Ovary (tissue), 9 donors: Measurements from ENCODE around the gene ATG9B. TPM values are rescaled to one million over a fixed set of nuclear protein-coding genes. Genes with fewer than 3 reads are reported as not detected.

Source experiments
- DNase-seq, 5 donors: peaks; one replicate each; pipeline ENCODE4 v3.0.0-alpha.2; 2019 to 2020
- H3K27ac ChIP-seq, 2 donors: fragments of 200-600 bp; one replicate each; pipeline versions ENCODE4 v1.5.1 to v1.8.0; 2019 to 2022
- H3K27me3 ChIP-seq: fragments of 200-600 bp; one replicate; pipeline ENCODE4 v1.8.0; 2022
- H3K36me3 ChIP-seq: fragments of 200-600 bp; sonication (generic); one replicate; pipeline ENCODE4 v1.5.1; 2019
- H3K4me1 ChIP-seq: one replicate; pipeline ENCODE4 v1.8.1; 2013; ENCODE audit warnings: mild to moderate bottlenecking, moderate library complexity; ENCODE audit not compliant: insufficient read depth
- H3K4me3 ChIP-seq: fragments of 200-600 bp; sonication (generic); one replicate; pipeline ENCODE4 v1.5.1; 2017
- H3K9me3 ChIP-seq, 2 donors: fragments of 200-600 bp in 1 of 2; sonication (generic) in 1 of 2; one replicate each; pipeline versions ENCODE4 v1.5.1 to v1.8.1; 2013 to 2019; ENCODE audit warnings: mild to moderate bottlenecking in 1 of 2, moderate library complexity in 1 of 2
- EP300 ChIP-seq: sonication (generic); formaldehyde crosslinking; IDR thresholded peaks from one replicate; pipeline ENCODE4 v1.6.1; 2017; ENCODE audit warnings: antibody characterized with exemption
- POLR2A ChIP-seq: fragments of 450-650 bp; IDR thresholded peaks from one replicate; pipeline ENCODE4 v1.6.1; 2017; ENCODE audit warnings: antibody characterized with exemption, mild to moderate bottlenecking, moderate library complexity
- WGBS, 3 donors: extraction: QIAGEN DNeasy Blood & Tissue Kit in 1 of 3; methylation state at CpG; one replicate each; pipeline versions ENCODE4 v1.1.5 to v1.1.7; 2013 to 2017; 5-methylcytosine and 5-hydroxymethylcytosine counted together
- intact Hi-C, 4 donors: fragments of 100-400 bp; cut with DNase I; formaldehyde crosslinking; loops; one replicate each; pipeline versions ENCODE4 v1.11.0 to v1.15.1; 2022 to 2023
- polyA plus RNA-seq, 2 donors: library from polyadenylated mRNA; stranded (reverse); fragments of 200-250 nt in 1 of 2; fragments of 350-450 nt in 1 of 2; fragmentation: Illumina TruSeq in 1 of 2; extraction: RNeasy Lipid Tissue Mini Kit (QIAGEN cat#74804) in 1 of 2; gene quantifications; one replicate each; pipeline ENCODE4 v1.2.3, GENCODE V29; 2013 to 2014
- total RNA-seq, 7 donors: library from RNA; depleted of rRNA in 2 of 7; stranded (reverse); fragments of >200 nt in 2 of 7; fragmentation: NEBNext Ultra II Directional in 3 of 7; extraction: Animal tissue kit (Norgen Biotek cat#: 25700) in 3 of 7; gene quantifications; one replicate each; pipeline versions ENCODE4 v1.1.0 to v1.2.4, GENCODE V29; 2016 to 2023
- TF ChIP-seq, protein P1 (sequence below), 3 donors: fragments of 450-650 bp in 2 of 3; fragments of 200-600 bp in 1 of 3; IDR thresholded peaks; one replicate each; pipeline versions ENCODE4 v1.5.1 to v1.8.0; 2016 to 2022; ENCODE audit warnings: antibody characterized with exemption in 3 of 3, mild to moderate bottlenecking in 1 of 3
- donor health status: DM: no; HTN: no; CAD: no; lungs with moderate emphysema.
- donor health status: DM: no; HTN: no; CAD: no.
- donor health status: Bipolar disorder and iron deficiency.
- donor health status: DM: yes; HTN: yes; CAD: no.
- donor health status: DM: no; HTN: no; CAD: no.
- donor health status: DM: yes; HTN: yes; CAD: no.

The ATG9B gene
- total and polyA plus RNA-seq, 9 donors, result 0.03 to 1.0 (median 0.35) TPM

DNA sequence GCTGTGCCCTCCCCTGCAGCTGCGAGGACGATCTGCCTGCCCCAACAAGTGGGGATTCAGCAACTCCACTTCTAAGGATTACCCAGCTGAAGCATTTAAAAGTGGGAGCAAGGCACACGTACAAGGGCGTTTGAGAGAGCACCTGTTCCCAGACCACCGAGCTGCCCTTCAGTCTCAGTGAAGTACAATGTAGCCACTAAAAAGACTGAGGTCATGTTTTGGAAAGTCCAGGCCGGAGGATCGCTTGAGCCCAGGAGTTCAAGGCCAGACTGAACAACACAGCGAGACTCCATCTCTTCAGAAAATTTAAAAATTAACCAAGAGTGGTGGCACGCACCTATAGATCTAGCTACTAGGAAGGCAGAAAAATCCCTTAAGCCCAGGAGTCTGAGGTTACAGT is 18.7 kb downstream of the ATG9B start:
- H3K4me1 ChIP-seq, result peaks cover 4% of the 10 kb centered on the region
- WGBS, 3 donors, result 66 to 72% (median 67%) methylated on average over 9 of the region's 9 CpGs
- H3K4me3 ChIP-seq, result no peak overlapping the region
- DNase-seq, result no peak
- TF ChIP-seq EP300, result no peak
- no peak for TF ChIP-seq POLR2A
- TF ChIP-seq, protein P1, sequence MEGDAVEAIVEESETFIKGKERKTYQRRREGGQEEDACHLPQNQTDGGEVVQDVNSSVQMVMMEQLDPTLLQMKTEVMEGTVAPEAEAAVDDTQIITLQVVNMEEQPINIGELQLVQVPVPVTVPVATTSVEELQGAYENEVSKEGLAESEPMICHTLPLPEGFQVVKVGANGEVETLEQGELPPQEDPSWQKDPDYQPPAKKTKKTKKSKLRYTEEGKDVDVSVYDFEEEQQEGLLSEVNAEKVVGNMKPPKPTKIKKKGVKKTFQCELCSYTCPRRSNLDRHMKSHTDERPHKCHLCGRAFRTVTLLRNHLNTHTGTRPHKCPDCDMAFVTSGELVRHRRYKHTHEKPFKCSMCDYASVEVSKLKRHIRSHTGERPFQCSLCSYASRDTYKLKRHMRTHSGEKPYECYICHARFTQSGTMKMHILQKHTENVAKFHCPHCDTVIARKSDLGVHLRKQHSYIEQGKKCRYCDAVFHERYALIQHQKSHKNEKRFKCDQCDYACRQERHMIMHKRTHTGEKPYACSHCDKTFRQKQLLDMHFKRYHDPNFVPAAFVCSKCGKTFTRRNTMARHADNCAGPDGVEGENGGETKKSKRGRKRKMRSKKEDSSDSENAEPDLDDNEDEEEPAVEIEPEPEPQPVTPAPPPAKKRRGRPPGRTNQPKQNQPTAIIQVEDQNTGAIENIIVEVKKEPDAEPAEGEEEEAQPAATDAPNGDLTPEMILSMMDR (IDR thresholded peaks at IDR 0.05), result no peak
- H3K36me3 ChIP-seq, result no peaks in the 10 kb centered on the region
- H3K27ac ChIP-seq, result no peak overlapping the region
- H3K9me3 ChIP-seq, result no peaks in the 10 kb centered on the region
- H3K27me3 ChIP-seq, result no peaks in the 10 kb centered on the region
- intact Hi-C loops, result loop anchor here in 1 of 4 donors (5.0 kb wide), 1 partner anchor 107 kb away; no protein-coding TSS in a partner anchor

DNA sequence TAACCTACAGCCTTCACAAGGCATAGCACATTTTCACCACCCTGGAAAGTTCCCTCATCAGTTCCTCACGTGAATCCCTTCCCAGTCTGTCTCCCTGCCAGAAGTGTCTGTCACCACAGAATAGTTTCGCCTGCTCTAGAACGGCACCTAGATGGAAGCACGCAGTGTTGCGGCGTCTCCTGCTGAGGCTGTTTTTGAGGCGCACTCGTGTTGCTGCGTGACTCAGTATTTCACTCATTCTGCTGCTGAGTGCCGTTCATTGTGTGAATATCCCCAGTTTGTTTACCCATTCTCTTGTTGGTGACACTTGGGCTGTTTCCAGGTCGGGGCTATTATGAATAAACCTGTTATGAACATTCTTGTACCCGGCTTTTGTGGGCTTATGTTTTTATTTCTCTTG is 20.7 kb downstream of the ATG9B start:
- intact Hi-C loops, result no loop called here
- 80 to 85% (median 84%) methylated on average over 12 of the region's 12 CpGs for WGBS, 3 donors
- no peak overlapping the region for H3K27ac ChIP-seq
- no peak overlapping the region for H3K4me3 ChIP-seq
- no peak for DNase-seq
- H3K9me3 ChIP-seq, result no peaks in the 10 kb centered on the region
- no peaks in the 10 kb centered on the region for H3K36me3 ChIP-seq
- no peaks in the 10 kb centered on the region for H3K27me3 ChIP-seq
- TF ChIP-seq, protein P1 (IDR thresholded peaks at IDR 0.05), result no peak
- TF ChIP-seq POLR2A (no peak), EP300 (no peak)
- peaks cover 3% of the 10 kb centered on the region for H3K4me1 ChIP-seq

DNA sequence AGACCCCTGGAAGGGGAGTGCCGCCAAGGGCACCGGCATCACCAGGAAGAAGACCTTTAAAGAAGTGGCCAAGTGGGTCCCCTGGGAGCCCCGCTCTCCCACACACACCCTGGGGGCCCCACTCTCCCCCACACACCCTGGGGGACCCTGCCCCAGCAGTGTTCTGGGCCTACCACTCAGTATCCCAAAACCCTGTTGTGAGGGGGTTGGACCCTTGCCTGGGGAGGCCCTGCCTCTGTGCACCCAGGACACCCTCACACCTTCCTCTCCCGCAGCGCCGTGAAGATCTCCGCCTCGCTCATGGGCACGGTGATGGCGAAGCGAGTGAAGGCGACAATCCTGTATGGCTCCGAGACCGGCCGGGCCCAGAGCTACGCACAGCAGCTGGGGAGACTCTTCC is 22.7 kb downstream of the ATG9B start:
- Histone ChIP-seq H3K36me3 (no peaks in the 10 kb centered on the region), H3K4me1 (no peaks in the 10 kb centered on the region), H3K27ac (no peak overlapping the region), H3K4me3 (no peak overlapping the region), H3K27me3 (no peaks in the 10 kb centered on the region), H3K9me3 (no peaks in the 10 kb centered on the region)
- TF ChIP-seq, protein P1 (IDR thresholded peaks at IDR 0.05), result no peak
- no peak for TF ChIP-seq POLR2A
- no peak for TF ChIP-seq EP300
- intact Hi-C loops, result no loop called here
- 94 to 96% (median 95%) methylated on average over 16 of the region's 16 CpGs for WGBS, 3 donors
- no peak for DNase-seq

DNA sequence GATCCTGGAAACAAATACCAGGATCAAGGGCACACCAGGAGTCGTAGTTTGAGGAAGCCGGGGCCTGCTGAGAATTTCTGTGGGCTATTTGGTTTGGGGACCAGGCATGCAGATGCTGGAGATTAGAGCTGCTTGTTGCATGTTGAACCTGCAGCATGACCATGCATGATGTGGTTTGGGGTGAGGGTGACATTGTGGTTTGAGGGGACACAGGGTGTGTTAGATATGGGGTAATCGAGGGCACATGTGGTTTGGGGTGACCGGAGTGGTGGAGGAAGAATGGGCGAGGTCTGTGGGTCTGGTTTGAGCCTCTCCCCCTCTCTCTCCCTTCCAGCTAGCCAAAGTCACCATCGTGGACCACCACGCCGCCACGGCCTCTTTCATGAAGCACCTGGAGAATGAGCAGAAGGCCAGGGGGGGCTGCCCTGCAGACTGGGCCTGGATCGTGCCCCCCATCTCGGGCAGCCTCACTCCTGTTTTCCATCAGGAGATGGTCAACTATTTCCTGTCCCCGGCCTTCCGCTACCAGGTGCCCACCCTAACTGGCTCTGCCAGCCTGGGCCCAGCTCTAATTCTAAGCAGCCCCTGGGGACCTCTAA is 23.3 kb downstream of the ATG9B start:
- DNase-seq, result no peak
- TF ChIP-seq POLR2A (no peak), EP300 (no peak)
- TF ChIP-seq, protein P1 (IDR thresholded peaks at IDR 0.05), result no peak
- Histone ChIP-seq H3K4me1 (no peaks in the 10 kb centered on the region), H3K9me3 (no peaks in the 10 kb centered on the region), H3K36me3 (no peaks in the 10 kb centered on the region), H3K4me3 (no peak overlapping the region), H3K27ac (no peak overlapping the region), H3K27me3 (no peaks in the 10 kb centered on the region)
- WGBS, 3 donors, result 90 to 97% (median 92%) methylated on average over 13 of the region's 13 CpGs
- intact Hi-C loops, result no loop called here
